DOHH2 (cell line): ENCODE data around the gene EEF1AKMT3.

ENCODE experiments used
- H3F3A ChIP-seq: fragments of 200-600 bp; sonication (generic), shearing (Covaris generic); 2 replicates; pipeline ENCODE4 v1.6.0; 2016; ENCODE audit warnings: antibody characterized with exemption, mild to moderate bottlenecking; ENCODE audit not compliant: control insufficient read depth, insufficient read depth
- H3K27ac ChIP-seq: fragments of 200-600 bp; sonication (generic); 2 replicates; pipeline ENCODE4 v1.5.1; 2014; ENCODE audit warnings: low read depth, mild to moderate bottlenecking, low read length, moderate library complexity
- H3K27me3 ChIP-seq: fragments of 200-600 bp; sonication (generic); 2 replicates; pipeline ENCODE4 v1.6.1; 2014; ENCODE audit warnings: mild to moderate bottlenecking, low read length, mixed read lengths; ENCODE audit not compliant: control insufficient read depth
- H3K36me3 ChIP-seq: fragments of 200-600 bp; sonication (generic); 2 replicates; pipeline ENCODE4 v1.6.1; 2014; ENCODE audit warnings: mild to moderate bottlenecking, low read length, moderate library complexity, mixed read lengths; ENCODE audit not compliant: control insufficient read depth
- H3K4me1 ChIP-seq: fragments of 200-600 bp; sonication (generic); 2 replicates; pipeline ENCODE4 v1.6.1; 2014; ENCODE audit warnings: mild to moderate bottlenecking, low read length, mixed read lengths; ENCODE audit not compliant: control insufficient read depth
- H3K4me2 ChIP-seq: fragments of 200-600 bp; sonication (generic); 2 replicates; pipeline ENCODE4 v1.6.0; 2014; ENCODE audit warnings: mild to moderate bottlenecking, low read length, moderate library complexity
- H3K4me3 ChIP-seq: fragments of 200-600 bp; sonication (generic); 2 replicates; pipeline ENCODE4 v1.5.1; 2014; ENCODE audit warnings: mild to moderate bottlenecking, low read length, mixed read lengths
- H3K79me2 ChIP-seq: fragments of 200-600 bp; sonication (generic); 2 replicates; pipeline ENCODE4 v1.6.1; 2014; ENCODE audit warnings: mild to moderate bottlenecking, low read length, mixed read lengths; ENCODE audit not compliant: control insufficient read depth
- H3K9me2 ChIP-seq: fragments of 200-600 bp; sonication (generic); replicated peaks from 2 replicates; pipeline ENCODE4 v1.6.1; 2014; ENCODE audit warnings: mild to moderate bottlenecking, low read length, mixed read lengths; ENCODE audit not compliant: control insufficient read depth
- H3K9me3 ChIP-seq: fragments of 200-600 bp; sonication (generic); 2 replicates; pipeline ENCODE4 v1.6.1; 2014; ENCODE audit warnings: antibody characterized with exemption, low read length, mixed read lengths; ENCODE audit not compliant: control insufficient read depth, insufficient read depth
- H4K20me1 ChIP-seq: fragments of 200-600 bp; sonication (generic); 2 replicates; pipeline ENCODE4 v1.6.0; 2014; ENCODE audit warnings: low read depth, mild to moderate bottlenecking, antibody characterized with exemption, low read length, moderate library complexity; ENCODE audit not compliant: control insufficient read depth, insufficient read depth
- CTCF ChIP-seq: fragments of 200-600 bp; sonication (generic); IDR thresholded peaks from one replicate; pipeline ENCODE4 v1.5.1; 2014; ENCODE audit warnings: antibody characterized with exemption, mild to moderate bottlenecking, low read depth, low read length; ENCODE audit not compliant: poor library complexity, severe bottlenecking
- EZH2phosphoT487 ChIP-seq: fragments of 200-600 bp; sonication (generic); IDR thresholded peaks from 2 replicates; pipeline ENCODE4 v1.6.1; 2017; ENCODE audit warnings: borderline replicate concordance, mild to moderate bottlenecking, antibody characterized with exemption, low read length, moderate library complexity, mixed read lengths

The EEF1AKMT3 gene

GRCh38 chr12:57780284-57780897, 8.0 kb downstream of the EEF1AKMT3 start:
- TF ChIP-seq EZH2phosphoT487 (no peak), CTCF (no peak)
- Histone ChIP-seq H3K27me3 (no peaks in the 10 kb centered on the region), H3K9me2 (no peaks in the 10 kb centered on the region), H3F3A (no peaks in the 10 kb centered on the region), H3K79me2 (peaks cover 24% of the 10 kb centered on the region), H3K9me3 (no peaks in the 10 kb centered on the region), H4K20me1 (peaks cover 4% of the 10 kb centered on the region; the same call in 1 of the 2 replicates), H3K36me3 (peaks cover 17% of the 10 kb centered on the region), H3K27ac (no peak overlapping the region), H3K4me3 (no peak overlapping the region), H3K4me1 (peaks cover 21% of the 10 kb centered on the region), H3K4me2 (no peak overlapping the region)

GRCh38 chr12:57781244-57781643, 8.8 kb downstream of the EEF1AKMT3 start:
- Histone ChIP-seq H3K79me2 (peaks cover 29% of the 10 kb centered on the region), H3F3A (no peaks in the 10 kb centered on the region), H3K4me2 (peak overlapping the region; percentile 97), H3K27me3 (no peaks in the 10 kb centered on the region), H3K9me3 (no peaks in the 10 kb centered on the region), H3K36me3 (peaks cover 25% of the 10 kb centered on the region), H3K9me2 (no peaks in the 10 kb centered on the region), H3K4me3 (peak overlapping the region; percentile 98), H4K20me1 (peaks cover 4% of the 10 kb centered on the region; the same call in 1 of the 2 replicates), H3K4me1 (peaks cover 21% of the 10 kb centered on the region), H3K27ac (peak overlapping the region; percentile 15; the same call in 1 of the 2 replicates)
- TF ChIP-seq EZH2phosphoT487, result no peak

- Histone ChIP-seq H3K27ac (peak overlapping the region; percentile 15), H3K27me3 (no peaks in the 10 kb centered on the region), H3K4me3 (peak overlapping the region; percentile 98)
These were observed 9.4 kb downstream of the EEF1AKMT3 start for GRCh38 chr12:57781801-57782200.

More at GRCh38 chr12:57781801-57782200, 9.4 kb downstream of the EEF1AKMT3 start:
- H3K36me3 ChIP-seq, result peaks cover 31% of the 10 kb centered on the region
- peaks cover 32% of the 10 kb centered on the region for H3K79me2 ChIP-seq
- H3K9me2 ChIP-seq, result no peaks in the 10 kb centered on the region
- H3F3A ChIP-seq, result no peaks in the 10 kb centered on the region
- H3K4me1 ChIP-seq, result peaks cover 21% of the 10 kb centered on the region
- peaks cover 4% of the 10 kb centered on the region; the same call in 1 of the 2 replicates for H4K20me1 ChIP-seq
- H3K4me2 ChIP-seq, result peak overlapping the region; percentile 97
- no peak for TF ChIP-seq CTCF
- TF ChIP-seq EZH2phosphoT487, result no peak
- H3K9me3 ChIP-seq, result no peaks in the 10 kb centered on the region
